ENCODE results near the gene RNF208. TPM values are rescaled to one million over a fixed set of nuclear protein-coding genes. Genes with fewer than 3 reads are reported as not detected.
A peak's percentile ranks its signal among the peaks of the same experiment; 100 is the strongest.

RNF208 gene
- total RNA-seq, 5 donors from 2014 or later (not counting 1 experiment from before 2014, with no cell fraction given): 0.56 to 1.6 (median 1.5) TPM

- Mint-ChIP-seq H3K36me3 (peaks cover 9% of the 10 kb centered on the region), H3K27me3 (no peaks in the 10 kb centered on the region), H3K27ac (peak within 1 kb of the TSS; percentile 81 to 83), H3K4me1 (peaks cover 11 to 16% (median 15%) of the 10 kb centered on the region in 3 donors), H3K4me3 (peak within 1 kb of the TSS; percentile 82 to 90 (median 85)), H3K9me3 (no peaks in the 10 kb centered on the region)
- Histone ChIP-seq H3K36me3 (ENCODE audit: control insufficient read depth in 2 of 2, extremely low read depth in 1 of 2, insufficient read depth in 1 of 2, low read length in 1 of 2) (peaks cover 0 to 19% of the 10 kb centered on the region in 2 donors), H3K27ac (ENCODE audit: low read length) (peak within 1 kb of the TSS; percentile 23), H3K27me3 (replicated peaks in 1 of 2; ENCODE audit: control insufficient read depth in 2 of 2, extremely low read depth in 1 of 2, insufficient read depth in 2 of 2, low read length in 1 of 2) (no peaks in the 10 kb centered on the region), H3K4me1 (ENCODE audit: control insufficient read depth in 1 of 2, extremely low read depth in 1 of 2, insufficient read depth in 2 of 2, low read length in 2 of 2) (peaks cover 4 to 28% of the 10 kb centered on the region in 2 experiments), H3K9me3 (no peaks in the 10 kb centered on the region), H3K4me3 (ENCODE audit: control insufficient read depth in 1 of 2, extremely low read depth in 1 of 2, low read length in 1 of 2) (peak within 1 kb of the TSS; percentile 75 to 87)
- ChIA-PET POLR2A (interaction anchor here (0.7 to 2.9 kb wide), 2 partner anchors 14 to 168 kb away, joined by 3 to 16 read pairs; partner anchors contain the start of genes MAN1B1 (in 1 of the 2) and TUBB4B (in 1 of the 2)), CTCF (interaction anchor here in 1 of 2 donors (1.6 kb wide), 1 partner anchor 18 kb away, joined by 8 read pairs; no protein-coding TSS in a partner anchor)
- 4% methylated on average over 105 of the region's 105 CpGs for WGBS (ENCODE audit: insufficient coverage)
- DNase-seq: peak; percentile 81 to 98 (median 92)
- ATAC-seq (replicated peaks in 1 of 4): peak; percentile 89 to 93 (median 90)
These were observed 32.8 kb upstream of the RNF208 start, which contains the start of gene NELFB for GRCh38 chr9:137254624-137255447. TSS of gene NELFB (plus strand) at chr9:137255327.

GRCh38 chr9:137253717-137254623 is 31.9 kb upstream of the RNF208 start:
- H3K27me3 Mint-ChIP-seq: no peaks in the 10 kb centered on the region
- peaks cover 4% of the 10 kb centered on the region for H3K36me3 Mint-ChIP-seq
- DNase-seq: no peak
- no peaks in the 10 kb centered on the region for H3K9me3 ChIP-seq
- ATAC-seq (replicated peaks in 1 of 4): no peak
- 90% methylated on average over 21 of the region's 21 CpGs for WGBS (ENCODE audit: insufficient coverage)
- ChIA-PET POLR2A (interaction anchor here (0.5 to 2.9 kb wide), 3 partner anchors 13 to 167 kb away, joined by 3 to 16 read pairs (median 4); partner anchors contain the start of genes MAN1B1 (in 1 of the 2) and TUBB4B (in 1 of the 2)), CTCF (interaction anchor here in 1 of 2 donors (1.6 kb wide), 1 partner anchor 17 kb away, joined by 8 read pairs; no protein-coding TSS in a partner anchor)
- H3K4me3 ChIP-seq (ENCODE audit: control insufficient read depth in 1 of 2, extremely low read depth in 1 of 2, low read length in 1 of 2): peak overlapping the region; percentile 68 to 87
- no peak overlapping the region for H3K27ac ChIP-seq (ENCODE audit: low read length)
- peaks cover 11 to 16% (median 15%) of the 10 kb centered on the region in 3 donors for H3K4me1 Mint-ChIP-seq
- peaks cover 0 to 14% of the 10 kb centered on the region in 2 donors for H3K36me3 ChIP-seq (ENCODE audit: control insufficient read depth in 2 of 2, extremely low read depth in 1 of 2, insufficient read depth in 1 of 2, low read length in 1 of 2)
- H3K27ac Mint-ChIP-seq: peak overlapping the region; percentile 15 to 83
- peak overlapping the region; percentile 82 to 83 (median 82) for H3K4me3 Mint-ChIP-seq
- peaks cover 4 to 28% of the 10 kb centered on the region in 2 experiments for H3K4me1 ChIP-seq (ENCODE audit: control insufficient read depth in 1 of 2, extremely low read depth in 1 of 2, insufficient read depth in 2 of 2, low read length in 2 of 2)
- H3K27me3 ChIP-seq (replicated peaks in 1 of 2; ENCODE audit: control insufficient read depth in 2 of 2, extremely low read depth in 1 of 2, insufficient read depth in 2 of 2, low read length in 1 of 2): no peaks in the 10 kb centered on the region
- H3K9me3 Mint-ChIP-seq: no peaks in the 10 kb centered on the region

- Histone ChIP-seq H3K9me3 (no peaks in the 10 kb centered on the region), H3K27ac (ENCODE audit: low read length) (no peak overlapping the region), H3K4me1 (ENCODE audit: control insufficient read depth in 1 of 2, extremely low read depth in 1 of 2, insufficient read depth in 2 of 2, low read length in 2 of 2) (peaks cover 4 to 28% of the 10 kb centered on the region in 2 experiments), H3K36me3 (ENCODE audit: control insufficient read depth in 2 of 2, extremely low read depth in 1 of 2, insufficient read depth in 1 of 2, low read length in 1 of 2) (peaks cover 0 to 10% of the 10 kb centered on the region in 2 donors), H3K27me3 (replicated peaks in 1 of 2; ENCODE audit: control insufficient read depth in 2 of 2, extremely low read depth in 1 of 2, insufficient read depth in 2 of 2, low read length in 1 of 2) (no peaks in the 10 kb centered on the region), H3K4me3 (ENCODE audit: control insufficient read depth in 1 of 2, extremely low read depth in 1 of 2, low read length in 1 of 2) (no peak overlapping the region)
- ChIA-PET CTCF (no interaction called here), POLR2A (no interaction called here)
- Mint-ChIP-seq H3K36me3 (no peaks in the 10 kb centered on the region), H3K9me3 (no peaks in the 10 kb centered on the region), H3K4me3 (peak overlapping the region in 1 of 3 donors; percentile 82), H3K27ac (no peak overlapping the region), H3K4me1 (peaks cover 11 to 16% (median 15%) of the 10 kb centered on the region in 3 donors), H3K27me3 (no peaks in the 10 kb centered on the region)
- DNase-seq (no peak), ATAC-seq (replicated peaks in 1 of 4) (no peak)
- 84% methylated on average over 26 of the region's 35 CpGs for WGBS (ENCODE audit: insufficient coverage)
These were observed 30.8 kb upstream of the RNF208 start for GRCh38 chr9:137252555-137253506.

GRCh38 chr9:137251490-137252268 is 29.6 kb upstream of the RNF208 start:
- H3K4me3 ChIP-seq (ENCODE audit: control insufficient read depth in 1 of 2, extremely low read depth in 1 of 2, low read length in 1 of 2): no peak overlapping the region
- no peak for ATAC-seq (replicated peaks in 1 of 4)
- ChIA-PET CTCF (no interaction called here), POLR2A (no interaction called here)
- Mint-ChIP-seq H3K27me3 (no peaks in the 10 kb centered on the region), H3K27ac (no peak overlapping the region), H3K4me3 (no peak overlapping the region), H3K4me1 (peaks cover 11% of the 10 kb centered on the region in 3 donors), H3K9me3 (no peaks in the 10 kb centered on the region), H3K36me3 (no peaks in the 10 kb centered on the region)
- H3K4me1 ChIP-seq (ENCODE audit: control insufficient read depth in 1 of 2, extremely low read depth in 1 of 2, insufficient read depth in 2 of 2, low read length in 2 of 2): peaks cover 4 to 24% of the 10 kb centered on the region in 2 experiments
- peaks cover 0 to 7% of the 10 kb centered on the region in 2 donors for H3K36me3 ChIP-seq (ENCODE audit: control insufficient read depth in 2 of 2, extremely low read depth in 1 of 2, insufficient read depth in 1 of 2, low read length in 1 of 2)
- H3K9me3 ChIP-seq: no peaks in the 10 kb centered on the region
- 96% methylated on average over 10 of the region's 22 CpGs for WGBS (ENCODE audit: insufficient coverage)
- no peak overlapping the region for H3K27ac ChIP-seq (ENCODE audit: low read length)
- H3K27me3 ChIP-seq (replicated peaks in 1 of 2; ENCODE audit: control insufficient read depth in 2 of 2, extremely low read depth in 1 of 2, insufficient read depth in 2 of 2, low read length in 1 of 2): no peaks in the 10 kb centered on the region
- DNase-seq: no peak

- Mint-ChIP-seq H3K4me1 (peaks cover 5 to 6% (median 5%) of the 10 kb centered on the region in 3 donors), H3K27ac (no peak within 1 kb of the TSS), H3K27me3 (no peaks in the 10 kb centered on the region), H3K36me3 (no peaks in the 10 kb centered on the region), H3K4me3 (no peak within 1 kb of the TSS), H3K9me3 (no peaks in the 10 kb centered on the region)
- ATAC-seq (replicated peaks in 1 of 4): no peak
- ChIA-PET POLR2A (no interaction called here), CTCF (no interaction called here)
- no peaks in the 10 kb centered on the region for H3K9me3 ChIP-seq
- no peak within 1 kb of the TSS for H3K27ac ChIP-seq (ENCODE audit: low read length)
- H3K4me3 ChIP-seq (ENCODE audit: control insufficient read depth in 1 of 2, extremely low read depth in 1 of 2, low read length in 1 of 2): no peak within 1 kb of the TSS
- no peak for DNase-seq
- H3K27me3 ChIP-seq (replicated peaks in 1 of 2; ENCODE audit: control insufficient read depth in 2 of 2, extremely low read depth in 1 of 2, insufficient read depth in 2 of 2, low read length in 1 of 2): no peaks in the 10 kb centered on the region
- WGBS (ENCODE audit: insufficient coverage): 88% methylated on average over 4 of the region's 4 CpGs
- peaks cover 2 to 19% of the 10 kb centered on the region in 2 experiments for H3K4me1 ChIP-seq (ENCODE audit: control insufficient read depth in 1 of 2, extremely low read depth in 1 of 2, insufficient read depth in 2 of 2, low read length in 2 of 2)
- peaks cover 0 to 1% of the 10 kb centered on the region in 2 donors for H3K36me3 ChIP-seq (ENCODE audit: control insufficient read depth in 2 of 2, extremely low read depth in 1 of 2, insufficient read depth in 1 of 2, low read length in 1 of 2)
These were observed 29.1 kb upstream of the RNF208 start, which contains the start of gene STPG3 for GRCh38 chr9:137251194-137251461. TSS of gene STPG3 (plus strand) at chr9:137251286. CDS start at chr9:137251287, 1 bp downstream.
